ENCODE data around the gene LAMC3. TPM values are rescaled to one million over a fixed set of nuclear protein-coding genes. Genes with fewer than 3 reads are reported as not detected.

Gene LAMC3
- total RNA-seq, 1 donor = not detected

DNA sequence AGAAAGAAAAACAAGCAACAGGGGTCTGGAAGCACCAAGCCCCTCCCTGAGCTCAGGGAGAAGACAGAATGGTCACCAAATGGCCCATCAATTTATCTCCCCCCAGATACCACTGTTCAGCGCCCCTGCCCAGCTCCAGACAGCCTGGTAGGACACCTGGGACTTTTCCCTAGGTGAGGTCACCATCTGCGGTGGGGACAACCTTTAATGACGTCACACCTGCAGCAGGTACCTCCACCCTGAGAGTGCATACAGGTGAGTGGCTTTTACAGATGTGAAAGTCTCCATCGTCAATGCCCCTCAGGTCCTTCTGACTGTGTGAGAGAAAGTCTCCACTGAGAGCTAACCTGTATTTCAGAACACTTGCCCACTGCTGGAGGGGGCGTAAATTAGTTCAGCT is 34.3 kb upstream of the LAMC3 start:
- no peak overlapping the region for H3K4me3 ChIP-seq (ENCODE audit: insufficient read depth, low read length)
- H3K4me2 ChIP-seq (ENCODE audit: insufficient read depth, low read length) = no peak overlapping the region
- TF ChIP-seq, protein P1, sequence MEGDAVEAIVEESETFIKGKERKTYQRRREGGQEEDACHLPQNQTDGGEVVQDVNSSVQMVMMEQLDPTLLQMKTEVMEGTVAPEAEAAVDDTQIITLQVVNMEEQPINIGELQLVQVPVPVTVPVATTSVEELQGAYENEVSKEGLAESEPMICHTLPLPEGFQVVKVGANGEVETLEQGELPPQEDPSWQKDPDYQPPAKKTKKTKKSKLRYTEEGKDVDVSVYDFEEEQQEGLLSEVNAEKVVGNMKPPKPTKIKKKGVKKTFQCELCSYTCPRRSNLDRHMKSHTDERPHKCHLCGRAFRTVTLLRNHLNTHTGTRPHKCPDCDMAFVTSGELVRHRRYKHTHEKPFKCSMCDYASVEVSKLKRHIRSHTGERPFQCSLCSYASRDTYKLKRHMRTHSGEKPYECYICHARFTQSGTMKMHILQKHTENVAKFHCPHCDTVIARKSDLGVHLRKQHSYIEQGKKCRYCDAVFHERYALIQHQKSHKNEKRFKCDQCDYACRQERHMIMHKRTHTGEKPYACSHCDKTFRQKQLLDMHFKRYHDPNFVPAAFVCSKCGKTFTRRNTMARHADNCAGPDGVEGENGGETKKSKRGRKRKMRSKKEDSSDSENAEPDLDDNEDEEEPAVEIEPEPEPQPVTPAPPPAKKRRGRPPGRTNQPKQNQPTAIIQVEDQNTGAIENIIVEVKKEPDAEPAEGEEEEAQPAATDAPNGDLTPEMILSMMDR (IDR thresholded peaks at IDR 0.05; ENCODE audit: extremely low read depth, low read depth, low read length) = no peak
- H3K79me2 ChIP-seq (ENCODE audit: insufficient read depth, low read length) = no peaks in the 10 kb centered on the region
- H3K27ac ChIP-seq (ENCODE audit: low read depth, low read length) = no peak overlapping the region
- no peaks in the 10 kb centered on the region for H3K36me3 ChIP-seq (ENCODE audit: insufficient read depth, low read length)
- no peak overlapping the region for H2AFZ ChIP-seq (ENCODE audit: low read length)
- H3K9me3 ChIP-seq (ENCODE audit: low read depth, low read length) = no peaks in the 10 kb centered on the region
- peak; percentile 13 for DNase-seq (ENCODE audit: insufficient read length, low spot score, missing footprints)
- no peaks in the 10 kb centered on the region for H4K20me1 ChIP-seq (ENCODE audit: insufficient read depth, low read length)
- H3K4me1 ChIP-seq (ENCODE audit: insufficient read depth, low read length) = no peaks in the 10 kb centered on the region
- H3K27me3 ChIP-seq (ENCODE audit: insufficient read depth, low read length) = peaks cover 57% of the 10 kb centered on the region

DNA sequence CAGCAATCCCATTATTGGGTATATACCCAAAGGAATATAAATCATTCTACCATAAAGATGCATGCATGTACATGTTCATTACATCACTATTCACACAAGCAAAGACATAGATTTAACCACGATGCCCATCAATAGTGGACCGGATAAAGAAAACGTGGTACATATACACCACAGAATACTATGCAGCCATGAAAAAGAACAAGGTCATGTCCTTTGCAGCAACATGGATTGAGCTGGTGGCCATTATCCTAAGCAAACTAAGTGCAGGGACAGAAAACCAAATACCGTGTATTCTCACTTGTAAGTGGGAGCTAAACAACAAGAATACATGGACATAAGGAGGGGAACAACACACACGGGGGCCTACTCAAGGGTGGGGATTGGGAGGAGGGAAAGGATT is 33.8 kb upstream of the LAMC3 start:
- H3K9me3 ChIP-seq (ENCODE audit: low read depth, low read length) = no peaks in the 10 kb centered on the region
- peaks cover 61% of the 10 kb centered on the region for H3K27me3 ChIP-seq (ENCODE audit: insufficient read depth, low read length)
- H4K20me1 ChIP-seq (ENCODE audit: insufficient read depth, low read length) = no peaks in the 10 kb centered on the region

DNA sequence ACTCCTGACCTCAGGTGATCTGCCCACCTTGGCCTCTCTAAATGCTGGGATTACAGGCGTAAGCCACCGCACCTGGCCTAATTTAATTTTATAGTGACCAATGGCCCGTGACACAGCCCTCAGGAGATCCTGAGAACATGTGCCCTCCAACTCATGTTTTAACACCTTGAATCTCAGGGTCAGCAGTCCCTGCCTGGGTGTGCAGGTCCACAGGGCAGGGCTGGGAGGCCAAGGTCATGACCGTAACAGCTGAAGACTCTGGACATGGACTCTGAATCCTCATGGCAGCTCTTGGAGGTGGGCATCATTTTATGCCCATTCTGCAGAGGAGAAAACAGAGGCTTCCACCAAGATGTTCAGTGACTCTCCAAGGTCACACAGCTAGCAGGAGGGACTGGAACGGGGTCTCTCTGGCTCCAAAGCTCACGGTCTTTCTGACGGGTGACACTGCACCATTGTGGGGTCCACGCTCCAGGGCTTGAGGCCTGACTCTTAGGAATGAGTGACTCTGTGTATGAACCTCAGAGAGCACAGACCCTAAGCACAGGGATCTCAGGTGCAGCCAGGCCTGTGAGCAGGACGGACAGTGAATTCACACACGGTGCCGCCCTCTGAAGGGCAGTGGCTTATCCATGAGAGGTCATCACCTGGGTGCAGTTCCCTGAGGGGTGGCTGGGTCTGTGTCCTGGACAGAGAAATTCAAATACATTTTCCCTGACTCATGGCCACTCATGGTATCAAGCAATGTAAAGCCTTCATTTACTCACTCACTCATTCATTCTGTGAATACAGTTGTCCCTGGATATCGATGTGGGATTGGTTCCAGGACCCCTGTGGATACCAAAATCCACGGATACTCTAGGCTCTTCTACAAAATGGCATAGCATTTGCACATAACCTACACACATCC is 32.8 kb upstream of the LAMC3 start:
- H3K79me2 ChIP-seq (ENCODE audit: insufficient read depth, low read length) = no peaks in the 10 kb centered on the region
- H4K20me1 ChIP-seq (ENCODE audit: insufficient read depth, low read length) = no peaks in the 10 kb centered on the region
- no peak overlapping the region for H3K4me2 ChIP-seq (ENCODE audit: insufficient read depth, low read length)
- H3K36me3 ChIP-seq (ENCODE audit: insufficient read depth, low read length) = no peaks in the 10 kb centered on the region
- no peaks in the 10 kb centered on the region for H3K9me3 ChIP-seq (ENCODE audit: low read depth, low read length)
- peaks cover 69% of the 10 kb centered on the region for H3K27me3 ChIP-seq (ENCODE audit: insufficient read depth, low read length)
- no peak overlapping the region for H3K27ac ChIP-seq (ENCODE audit: low read depth, low read length)
- no peaks in the 10 kb centered on the region for H3K4me1 ChIP-seq (ENCODE audit: insufficient read depth, low read length)
- TF ChIP-seq, protein P1 (IDR thresholded peaks at IDR 0.05; ENCODE audit: extremely low read depth, low read depth, low read length) = no peak
- H3K4me3 ChIP-seq (ENCODE audit: insufficient read depth, low read length) = no peak overlapping the region
- peak; percentile 18 for DNase-seq (ENCODE audit: insufficient read length, low spot score, missing footprints)
- H2AFZ ChIP-seq (ENCODE audit: low read length) = no peak overlapping the region

More for the DNA sequence above, 33.8 kb upstream of the LAMC3 start:
- Histone ChIP-seq H2AFZ (ENCODE audit: low read length) (no peak overlapping the region), H3K27ac (ENCODE audit: low read depth, low read length) (no peak overlapping the region), H3K4me3 (ENCODE audit: insufficient read depth, low read length) (no peak overlapping the region), H3K4me1 (ENCODE audit: insufficient read depth, low read length) (no peaks in the 10 kb centered on the region), H3K79me2 (ENCODE audit: insufficient read depth, low read length) (no peaks in the 10 kb centered on the region), H3K36me3 (ENCODE audit: insufficient read depth, low read length) (no peaks in the 10 kb centered on the region), H3K4me2 (ENCODE audit: insufficient read depth, low read length) (no peak overlapping the region)
- TF ChIP-seq, protein P1 (IDR thresholded peaks at IDR 0.05; ENCODE audit: extremely low read depth, low read depth, low read length) = no peak
- DNase-seq (ENCODE audit: insufficient read length, low spot score, missing footprints) = no peak

DNA sequence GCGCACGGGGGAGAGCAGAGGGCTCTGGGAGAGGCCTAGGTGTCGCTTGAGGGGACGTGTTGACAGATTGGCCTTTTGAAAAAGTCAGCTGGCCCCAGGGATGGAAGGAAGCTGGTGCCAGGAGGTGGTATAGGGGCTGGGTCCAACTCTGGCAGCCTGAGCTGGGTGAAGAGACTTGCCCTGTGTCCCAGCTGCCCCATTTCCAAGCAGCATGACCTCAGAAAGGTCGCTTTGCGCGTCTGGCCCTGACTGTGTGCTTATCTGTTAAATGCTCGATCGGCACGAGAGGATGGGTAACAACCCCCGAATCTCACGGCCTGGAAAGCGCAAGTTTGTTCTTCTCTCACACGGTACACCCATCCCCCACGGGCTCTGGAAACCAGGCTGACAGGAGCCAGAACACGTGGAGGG is 31.2 kb upstream of the LAMC3 start:
- Histone ChIP-seq H3K4me3 (ENCODE audit: insufficient read depth, low read length) (no peak overlapping the region), H3K79me2 (ENCODE audit: insufficient read depth, low read length) (no peaks in the 10 kb centered on the region), H3K27me3 (ENCODE audit: insufficient read depth, low read length) (peaks cover 57% of the 10 kb centered on the region), H2AFZ (ENCODE audit: low read length) (no peak overlapping the region), H4K20me1 (ENCODE audit: insufficient read depth, low read length) (no peaks in the 10 kb centered on the region), H3K36me3 (ENCODE audit: insufficient read depth, low read length) (no peaks in the 10 kb centered on the region), H3K27ac (ENCODE audit: low read depth, low read length) (no peak overlapping the region), H3K4me1 (ENCODE audit: insufficient read depth, low read length) (no peaks in the 10 kb centered on the region), H3K9me3 (ENCODE audit: low read depth, low read length) (no peaks in the 10 kb centered on the region), H3K4me2 (ENCODE audit: insufficient read depth, low read length) (no peak overlapping the region)
- TF ChIP-seq, protein P1 (IDR thresholded peaks at IDR 0.05; ENCODE audit: extremely low read depth, low read depth, low read length) = no peak
- peak; percentile 30 for DNase-seq (ENCODE audit: insufficient read length, low spot score, missing footprints)
